PC-9 (cell line): ENCODE measurements around the gene CMBL. TPM values are rescaled to one million over a fixed set of nuclear protein-coding genes. Genes with fewer than 3 reads are reported as not detected.

Experiments
- BruUV-seq: library from RNA; stranded (reverse); fragments of 400-500 nt; replicated peaks from 2 replicates; lab custom pipeline; 2021; lab: Mats Ljungman, UMichigan
- CTCF ChIA-PET: fragments of 300-600 bp; sonication (Branson Sonifier 250); formaldehyde crosslinking; loops from one replicate; lab custom pipeline; 2022; ENCODE audit warnings: antibody characterized with exemption; lab: Charles Lee
- POLR2A ChIA-PET: fragments of 300-600 bp; sonication (Branson Sonifier 250); formaldehyde crosslinking; loops from one replicate; lab custom pipeline; 2022; ENCODE audit warnings: antibody characterized with exemption; ENCODE audit not compliant: unreplicated experiment; lab: Charles Lee
- DNase-seq, 2 experiments: peaks; one replicate each; pipeline versions ENCODE4 v3.0.0 to v3.0.0-alpha.2; 2015 to 2022; ENCODE audit warnings: mixed read lengths in 1 of 2
- H2AFZ ChIP-seq: fragments of 200-600 bp; sonication (generic); 2 replicates; pipeline ENCODE4 v1.8.1; 2017; ENCODE audit warnings: antibody characterized with exemption
- H3F3A ChIP-seq: fragments of 200-600 bp; sonication (generic); 2 replicates; pipeline ENCODE4 v1.8.1; 2017; ENCODE audit warnings: antibody characterized with exemption, mild to moderate bottlenecking, low read depth; ENCODE audit not compliant: insufficient read depth
- H3K27ac ChIP-seq: fragments of 200-600 bp; sonication (generic); 2 replicates; pipeline ENCODE4 v1.6.1; 2016; ENCODE audit warnings: mixed run types
- H3K27me3 ChIP-seq: fragments of 200-600 bp; sonication (generic); 2 replicates; pipeline ENCODE4 v1.6.1; 2016; ENCODE audit warnings: low read depth, mixed run types; ENCODE audit not compliant: insufficient read depth
- H3K36me3 ChIP-seq: fragments of 200-600 bp; sonication (generic); 2 replicates; pipeline ENCODE4 v1.6.1; 2016; ENCODE audit warnings: low read depth, mixed run types
- H3K4me1 ChIP-seq: fragments of 200-600 bp; sonication (generic); replicated peaks from 2 replicates; pipeline ENCODE4 v1.6.1; 2016; ENCODE audit warnings: mixed run types; ENCODE audit not compliant: insufficient read depth
- H3K4me2 ChIP-seq: fragments of 200-600 bp; sonication (generic); 2 replicates; pipeline ENCODE4 v1.6.1; 2017; ENCODE audit warnings: mixed run types
- H3K4me3 ChIP-seq: fragments of 200-600 bp; sonication (generic); 2 replicates; pipeline ENCODE4 v1.6.1; 2016; ENCODE audit warnings: mixed run types
- H3K79me2 ChIP-seq: fragments of 200-600 bp; sonication (generic); 2 replicates; pipeline ENCODE4 v1.6.1; 2017; ENCODE audit warnings: low read depth, mixed run types
- H3K9me2 ChIP-seq: fragments of 200-600 bp; sonication (generic); 2 replicates; pipeline ENCODE4 v1.8.1; 2017; ENCODE audit warnings: mild to moderate bottlenecking; ENCODE audit not compliant: insufficient read depth
- H3K9me3 ChIP-seq: fragments of 200-600 bp; sonication (generic); 2 replicates; pipeline ENCODE4 v1.8.1; 2016; ENCODE audit warnings: low read depth; ENCODE audit not compliant: insufficient read depth
- H4K20me1 ChIP-seq: fragments of 200-600 bp; sonication (generic); 2 replicates; pipeline ENCODE4 v1.8.1; 2017; ENCODE audit not compliant: insufficient read depth
- CTCF ChIP-seq: fragments of 200-600 bp; sonication (generic); conservative IDR thresholded peaks from 2 replicates; pipeline ENCODE4 v1.6.1; 2017; ENCODE audit warnings: mixed run types, antibody characterized with exemption, mild to moderate bottlenecking, moderate library complexity
- EZH2 ChIP-seq: fragments of 200-600 bp; sonication (generic); IDR thresholded peaks from 2 replicates; pipeline ENCODE4 v1.8.0; 2017; ENCODE audit warnings: antibody characterized with exemption, low read depth
- intact Hi-C: fragments of 100-400 bp; cut with micrococcal nuclease; formaldehyde crosslinking; loops from one replicate; pipeline ENCODE4 v1.10.0; 2022; ENCODE audit not compliant: unreplicated experiment
- total RNA-seq: library from RNA; stranded (reverse); gene quantifications from 2 replicates; pipeline ENCODE4 v1.2.3, GENCODE V29; 2021

CMBL gene
- total RNA-seq, 1 experiment from 2014 or later, result 286 TPM

GRCh38 chr5:10324518-10325370 lies 17.0 kb upstream of the CMBL start:
- no peak overlapping the region for H3K4me3 ChIP-seq
- no peaks in the 10 kb centered on the region for H3F3A ChIP-seq
- no peaks in the 10 kb centered on the region for H3K79me2 ChIP-seq
- no peak overlapping the region for H3K27ac ChIP-seq
- H3K36me3 ChIP-seq, result no peaks in the 10 kb centered on the region
- no peaks in the 10 kb centered on the region for H3K9me2 ChIP-seq
- H3K27me3 ChIP-seq, result no peaks in the 10 kb centered on the region
- H2AFZ ChIP-seq, result no peak overlapping the region
- no peaks in the 10 kb centered on the region for H3K9me3 ChIP-seq
- no peaks in the 10 kb centered on the region for H4K20me1 ChIP-seq
- intact Hi-C loops, result no loop called here
- TF ChIP-seq CTCF, result no peak
- TF ChIP-seq EZH2, result no peak
- no TSS peak for BruUV-seq
- no peaks in the 10 kb centered on the region; the same call in 1 of the 2 replicates for H3K4me1 ChIP-seq
- ChIA-PET POLR2A (interaction anchor here (0.6 kb wide), 2 partner anchors 29 to 101 kb away, joined by 4 to 5 read pairs; partner anchors contain the start of gene MARCHF6), CTCF (interaction anchor here (0.6 kb wide), 1 partner anchor 188 kb away, joined by 3 read pairs; no protein-coding TSS in a partner anchor)
- DNase-seq, result no peak
- no peak overlapping the region for H3K4me2 ChIP-seq

GRCh38 chr5:10323588-10324488 lies 16.1 kb upstream of the CMBL start:
- Histone ChIP-seq H3K4me1 (no peaks in the 10 kb centered on the region; the same call in 1 of the 2 replicates), H3K27ac (no peak overlapping the region), H3K79me2 (no peaks in the 10 kb centered on the region), H3K4me2 (no peak overlapping the region), H4K20me1 (no peaks in the 10 kb centered on the region), H3K4me3 (no peak overlapping the region), H3F3A (no peaks in the 10 kb centered on the region), H3K9me3 (no peaks in the 10 kb centered on the region), H3K36me3 (no peaks in the 10 kb centered on the region), H3K27me3 (no peaks in the 10 kb centered on the region), H3K9me2 (no peaks in the 10 kb centered on the region), H2AFZ (no peak overlapping the region)
- BruUV-seq, result no TSS peak
- intact Hi-C loops, result no loop called here
- TF ChIP-seq CTCF (no peak), EZH2 (no peak)
- CTCF ChIA-PET, result no interaction called here
- no peak for DNase-seq
- POLR2A ChIA-PET, result no interaction called here

- no peaks in the 10 kb centered on the region for H4K20me1 ChIP-seq
- no peak for DNase-seq
Measured at GRCh38 chr5:10321882-10322281, 14.2 kb upstream of the CMBL start.

More at GRCh38 chr5:10321882-10322281, 14.2 kb upstream of the CMBL start:
- Histone ChIP-seq H3K79me2 (no peaks in the 10 kb centered on the region), H3K4me2 (no peak overlapping the region), H3F3A (no peaks in the 10 kb centered on the region), H3K9me2 (no peaks in the 10 kb centered on the region), H3K4me3 (no peak overlapping the region), H3K27ac (no peak overlapping the region), H2AFZ (no peak overlapping the region), H3K4me1 (no peaks in the 10 kb centered on the region), H3K36me3 (no peaks in the 10 kb centered on the region), H3K27me3 (no peaks in the 10 kb centered on the region), H3K9me3 (no peaks in the 10 kb centered on the region)
- POLR2A ChIA-PET, result no interaction called here
- CTCF ChIA-PET, result no interaction called here
- TF ChIP-seq CTCF, result no peak
- TF ChIP-seq EZH2, result no peak
- BruUV-seq, result no TSS peak
- intact Hi-C loops, result no loop called here
